GM12865 (cell line): Measurements from ENCODE around the gene ADPRS.

ENCODE experiments used
- DNase-seq: peaks from one replicate; pipeline ENCODE4 v3.0.0; 2010; ENCODE audit warnings: low read depth
- H3K4me3 ChIP-seq: 2 replicates; pipeline ENCODE4 v1.5.1; 2011; ENCODE audit warnings: mild to moderate bottlenecking, low read depth, low read length, control low read depth
- CTCF ChIP-seq: IDR thresholded peaks from 2 replicates; pipeline ENCODE4 v1.5.1; 2011; ENCODE audit warnings: low read length, control low read depth, low read depth, inconsistent platforms; ENCODE audit not compliant: insufficient read depth; ENCODE audit errors: missing control alignments

The ADPRS gene

GRCh38 chr1:36124404-36125128 lies 35.9 kb downstream of the ADPRS start:
- TF ChIP-seq CTCF: no peak
- DNase-seq: no peak
- no peak overlapping the region for H3K4me3 ChIP-seq

DNA sequence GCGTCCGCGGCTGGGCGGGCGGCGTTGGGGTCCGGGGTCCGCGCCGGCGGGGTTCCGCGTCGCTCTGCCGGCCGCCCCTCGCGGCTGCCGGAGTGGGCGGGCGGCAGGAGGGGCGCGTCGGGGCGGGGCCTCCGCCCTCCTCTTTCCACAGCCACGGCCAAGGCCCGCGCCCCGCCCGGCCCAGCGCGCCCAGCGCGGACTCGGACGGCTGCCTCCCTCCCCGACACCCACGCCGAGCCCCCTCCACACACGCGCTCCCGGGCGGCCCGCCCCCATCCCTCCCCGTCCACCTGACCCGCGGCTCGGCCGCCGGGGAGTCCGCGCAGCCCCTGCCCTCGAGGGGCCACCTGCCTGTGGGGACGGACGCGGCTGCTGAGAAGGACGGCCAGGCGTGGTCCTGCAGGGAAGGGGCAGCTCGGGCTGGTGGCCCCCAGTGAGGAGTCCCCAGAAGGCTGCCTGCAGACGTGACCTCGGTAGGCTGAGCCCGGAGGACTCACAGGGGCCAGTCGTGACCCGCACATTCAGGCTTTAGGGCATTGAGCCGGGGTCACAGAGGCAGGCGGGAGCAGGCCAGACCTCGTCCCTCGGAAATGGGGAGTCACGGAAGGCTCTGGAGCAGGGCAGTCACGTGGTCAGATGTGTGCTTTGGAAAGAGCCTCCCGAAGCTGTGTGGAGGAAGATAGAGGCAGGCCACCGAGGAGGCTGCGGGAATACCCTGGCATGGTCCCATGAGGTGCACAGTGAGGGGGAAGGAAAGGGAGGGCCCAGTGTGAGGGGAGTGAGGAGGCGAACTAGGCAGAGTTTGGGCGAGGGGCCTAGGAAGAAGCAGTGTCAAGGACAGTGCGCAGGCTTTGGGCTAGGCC lies 36.7 kb downstream of the ADPRS start, which contains the start of gene COL8A2:
COL8A2 (minus strand) TSS at position 94 of the 863 bp plus-strand sequence. CDS start 24,980 bp downstream, outside the sequence.
- H3K4me3 ChIP-seq: no peak within 1 kb of the TSS
- DNase-seq: no peak
- no peak for TF ChIP-seq CTCF

DNA sequence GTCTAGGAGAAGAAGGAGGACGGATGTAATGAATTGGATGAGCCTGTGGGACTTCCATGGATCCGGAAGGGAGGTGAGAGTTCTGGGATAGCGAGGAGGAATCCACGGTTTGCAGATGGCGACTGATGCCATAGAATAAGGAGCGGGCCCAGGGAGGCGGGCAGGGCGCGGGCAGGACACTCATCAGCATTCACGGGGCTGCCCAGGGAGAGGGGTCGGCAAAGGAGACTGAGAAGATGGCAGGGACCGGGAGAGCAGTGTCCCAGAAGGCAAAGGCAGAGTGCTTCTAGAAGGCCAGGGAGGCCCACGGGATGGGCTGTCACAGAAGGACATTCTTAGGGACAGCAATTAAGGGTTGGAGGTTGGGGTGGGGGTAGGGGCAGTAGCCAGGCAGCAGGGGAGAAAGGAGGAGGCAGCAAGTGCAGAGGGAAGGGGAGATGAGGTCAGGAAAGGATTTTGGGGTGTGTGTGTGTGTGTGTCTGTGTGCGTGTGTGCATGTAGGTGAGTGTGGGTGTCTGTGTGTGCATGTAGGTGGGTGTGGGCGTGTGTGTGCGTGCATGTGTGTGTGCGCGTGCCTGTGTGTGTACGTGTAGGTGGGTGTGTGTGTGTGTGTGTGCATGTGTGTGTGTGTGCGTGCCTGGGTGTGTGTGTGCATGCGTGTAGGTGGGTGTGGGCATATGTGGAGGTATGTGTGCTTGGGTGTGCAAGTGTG lies 37.5 kb downstream of the ADPRS start:
- DNase-seq: no peak
- no peak for TF ChIP-seq CTCF
- no peak overlapping the region for H3K4me3 ChIP-seq

DNA sequence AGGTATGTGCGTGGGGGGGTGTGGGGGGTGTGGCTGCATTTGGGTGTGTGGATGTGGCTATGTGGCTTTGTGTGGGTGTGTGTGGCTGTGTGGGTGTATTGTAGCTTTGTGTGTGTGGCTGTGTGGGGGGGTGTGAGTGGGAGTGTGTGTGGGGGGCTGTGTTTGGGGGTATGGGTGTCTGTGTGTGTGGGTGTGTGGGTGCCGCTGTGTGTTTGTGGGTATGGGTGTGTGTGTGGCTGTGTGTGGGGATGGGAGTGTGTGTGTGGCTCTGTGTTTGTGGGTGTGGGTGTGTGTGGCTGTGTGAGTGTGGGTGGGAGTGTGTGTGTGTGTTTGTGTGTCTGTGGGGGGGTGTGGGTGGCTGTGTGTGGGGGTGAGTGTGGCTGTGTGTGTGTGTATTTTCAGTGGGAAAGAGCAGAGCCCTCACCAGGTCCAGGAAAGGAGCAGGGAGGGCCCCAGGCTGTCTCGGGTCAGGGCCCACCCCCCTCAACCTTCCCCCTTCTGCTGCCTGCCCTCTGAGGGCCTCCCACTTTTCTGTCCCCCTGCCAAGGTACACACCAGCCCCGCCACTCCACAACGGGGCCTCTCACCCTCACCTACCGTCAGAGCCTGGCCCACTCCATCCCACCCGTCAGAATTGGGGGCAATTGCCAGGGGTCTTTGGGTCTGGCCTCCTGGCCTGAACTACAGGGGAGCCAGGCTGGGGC lies 38.3 kb downstream of the ADPRS start:
- DNase-seq: no peak
- TF ChIP-seq CTCF: no peak

DNA sequence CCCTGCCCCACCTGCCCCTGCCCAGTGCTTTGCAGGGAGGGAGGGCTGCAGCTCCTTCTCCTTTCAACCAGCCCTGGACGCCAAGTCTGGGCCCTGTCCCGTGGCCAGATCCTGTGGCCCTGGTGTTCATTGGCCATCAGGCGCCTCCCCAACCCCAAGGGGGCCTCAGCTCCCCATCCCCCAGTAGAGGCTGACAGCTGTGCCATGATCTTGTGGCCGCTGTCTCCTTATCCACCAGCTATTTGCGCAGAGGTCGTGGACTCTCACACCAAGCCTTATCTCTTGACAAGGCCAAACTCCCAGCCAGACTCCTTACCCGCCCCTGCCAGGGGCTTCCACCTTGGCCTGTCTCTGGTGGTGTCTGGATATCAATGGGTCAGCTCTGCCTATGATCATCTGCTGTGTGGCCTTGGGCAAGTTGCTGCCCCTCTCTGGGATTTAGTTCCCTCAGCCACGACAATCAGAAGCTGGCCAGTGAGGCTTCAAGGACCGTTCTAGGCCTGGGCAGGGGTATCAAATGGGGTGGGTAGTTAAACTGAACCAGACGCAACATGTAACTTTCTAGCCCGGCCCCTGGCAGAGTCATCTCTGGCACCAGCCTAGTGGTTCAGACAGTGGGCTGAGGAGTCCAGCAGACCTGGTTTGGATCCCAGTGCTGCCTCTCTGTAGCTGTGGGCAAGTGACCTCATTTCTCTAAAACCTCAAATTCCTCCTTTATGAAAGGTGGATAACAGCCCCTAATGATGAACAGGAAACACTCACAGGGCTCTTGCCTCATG lies 39.6 kb downstream of the ADPRS start:
- DNase-seq: no peak
- no peak overlapping the region for H3K4me3 ChIP-seq
- TF ChIP-seq CTCF: no peak

More for the DNA sequence above, 38.3 kb downstream of the ADPRS start:
- H3K4me3 ChIP-seq: no peak overlapping the region

- no peak for DNase-seq
- H3K4me3 ChIP-seq: no peak overlapping the region
- TF ChIP-seq CTCF: no peak
These were observed 40.2 kb downstream of the ADPRS start for GRCh38 chr1:36128905-36129206.
